Suppressor macrophage (primary cell): ENCODE data around the gene LHFPL3.

Experiments
- DNase-seq, 4 experiments: peaks; one replicate each; pipeline ENCODE4 v3.0.0-alpha.2; 2020 to 2022

The LHFPL3 gene

GRCh38 chr7:104851268-104851667, 522.9 kb downstream of the LHFPL3 start:
- no peak for DNase-seq

GRCh38 chr7:104852386-104852785, 524.0 kb downstream of the LHFPL3 start:
- no peak for DNase-seq

GRCh38 chr7:104855861-104856260, 527.5 kb downstream of the LHFPL3 start:
- DNase-seq, result no peak

GRCh38 chr7:104857458-104858425, 529.3 kb downstream of the LHFPL3 start:
- DNase-seq, result no peak

- DNase-seq, result peak in 3 of 4 experiments; percentile 2 to 14 (median 11)
Measured at GRCh38 chr7:104859754-104860426, 531.5 kb downstream of the LHFPL3 start.

- DNase-seq, result no peak
Measured at GRCh38 chr7:104861729-104862390, 533.5 kb downstream of the LHFPL3 start.

GRCh38 chr7:104862719-104863118, 534.3 kb downstream of the LHFPL3 start:
- DNase-seq, result no peak

GRCh38 chr7:104873401-104873800, 545.0 kb downstream of the LHFPL3 start:
- no peak for DNase-seq

GRCh38 chr7:104878577-104878976, 550.2 kb downstream of the LHFPL3 start:
- no peak for DNase-seq

- DNase-seq, result peak in 1 of 4 experiments; percentile 13
Measured at GRCh38 chr7:104883248-104883717, 554.9 kb downstream of the LHFPL3 start.

- peak; percentile 96 to 98 (median 96) for DNase-seq
Measured at GRCh38 chr7:104883718-104884452, 555.5 kb downstream of the LHFPL3 start.

GRCh38 chr7:104886651-104887050, 558.2 kb downstream of the LHFPL3 start:
- DNase-seq, result no peak

GRCh38 chr7:104890216-104890615, 561.8 kb downstream of the LHFPL3 start:
- no peak for DNase-seq

- DNase-seq, result no peak
Measured at GRCh38 chr7:104891949-104892348, 563.5 kb downstream of the LHFPL3 start.

GRCh38 chr7:104894314-104894713, 565.9 kb downstream of the LHFPL3 start:
- no peak for DNase-seq

GRCh38 chr7:104894726-104895521, 566.5 kb downstream of the LHFPL3 start:
- no peak for DNase-seq

- DNase-seq, result peak; percentile 68 to 90 (median 80)
Measured at GRCh38 chr7:104895522-104896236, 567.3 kb downstream of the LHFPL3 start.

- DNase-seq, result no peak
Measured at GRCh38 chr7:104898434-104898833, 570.0 kb downstream of the LHFPL3 start.

- DNase-seq, result peak in 3 of 4 experiments; percentile 20 to 31 (median 21)
Measured at GRCh38 chr7:104900525-104901239, 572.3 kb downstream of the LHFPL3 start.

- DNase-seq, result no peak
Measured at GRCh38 chr7:104901240-104901619, 572.8 kb downstream of the LHFPL3 start.
